HG03103 (cell line): ENCODE measurements around the gene TSPAN9.

Experiments used
- ATAC-seq: cut with Tn5 transposase; IDR thresholded peaks from one replicate; pipeline ENCODE4 v1.9.1; 2021; ENCODE audit warnings: low read depth; ENCODE audit not compliant: unreplicated experiment

Gene TSPAN9

DNA sequence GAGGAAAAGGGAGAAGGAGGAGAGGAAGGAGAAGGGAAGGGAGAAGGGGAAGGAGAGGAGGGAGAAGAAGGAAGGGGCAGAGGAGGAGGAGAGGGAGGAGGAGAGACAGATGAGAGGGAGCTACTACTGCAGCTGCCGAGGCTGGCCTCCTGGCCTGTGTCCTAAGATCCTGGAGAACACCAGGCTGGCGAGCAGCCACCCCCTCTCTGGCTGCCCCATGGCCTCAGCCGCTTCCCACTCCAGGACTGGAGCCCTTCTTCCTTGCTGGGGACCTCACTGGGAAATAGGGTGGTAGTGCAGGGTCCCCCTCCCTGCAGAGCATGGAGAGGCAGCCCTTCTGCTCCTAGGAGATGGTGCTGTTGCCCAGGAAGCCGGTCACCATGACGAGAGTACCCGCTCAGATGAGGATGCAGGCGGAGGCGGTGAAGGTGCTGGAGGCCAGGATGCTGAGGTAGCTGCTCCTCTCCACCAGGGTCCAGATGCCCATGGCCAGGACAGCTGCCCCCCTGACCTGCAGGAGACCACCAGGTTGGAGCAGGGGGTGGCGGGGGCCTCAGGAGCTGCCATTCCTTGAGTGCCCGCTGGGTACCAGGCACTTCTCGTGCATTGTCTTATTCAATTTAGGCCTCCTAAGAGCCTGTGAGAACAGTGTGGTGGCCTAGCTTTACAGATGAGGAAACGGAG lies 246.0 kb downstream of the TSPAN9 start:
- ATAC-seq: no peak

GRCh38 chr12:3325736-3326135 lies 248.6 kb downstream of the TSPAN9 start:
- ATAC-seq: no peak

DNA sequence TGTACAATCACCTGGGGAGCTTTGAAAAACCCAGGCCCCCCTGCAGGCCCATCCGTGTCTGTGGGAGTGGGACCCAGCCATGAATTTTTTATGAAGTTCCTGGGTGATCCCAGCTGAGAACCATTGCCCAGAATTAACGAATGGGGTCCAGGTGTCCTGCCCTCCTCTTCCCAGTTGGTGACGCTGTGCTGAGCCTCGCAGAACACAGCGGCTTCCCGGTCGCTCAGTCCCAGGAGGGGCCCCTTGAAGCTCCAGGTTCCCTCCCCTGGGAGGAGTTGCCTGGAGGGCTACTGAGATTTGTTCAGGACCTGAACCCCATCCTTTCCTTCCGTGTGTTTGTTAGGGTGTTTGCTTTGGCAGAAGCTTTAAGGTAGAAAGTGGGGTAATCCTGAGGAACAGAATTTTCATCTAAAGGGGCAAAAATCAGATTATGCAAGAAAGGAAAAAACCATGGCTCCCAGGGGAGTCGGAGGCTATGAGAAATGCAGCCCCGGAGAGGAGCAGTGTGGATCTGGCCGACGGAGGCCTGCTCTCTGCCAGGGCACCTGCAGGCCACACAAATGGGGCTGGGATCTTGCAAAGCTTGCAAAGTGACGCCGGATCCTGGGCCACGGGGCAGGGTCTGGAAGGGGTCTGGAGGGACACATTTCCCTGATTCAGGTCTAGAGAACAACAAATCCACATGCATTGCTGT lies 249.1 kb downstream of the TSPAN9 start:
- no peak for ATAC-seq

GRCh38 chr12:3326850-3327780 lies 249.9 kb downstream of the TSPAN9 start:
- ATAC-seq: no peak

GRCh38 chr12:3328081-3328480 lies 250.9 kb downstream of the TSPAN9 start:
- ATAC-seq: no peak

DNA sequence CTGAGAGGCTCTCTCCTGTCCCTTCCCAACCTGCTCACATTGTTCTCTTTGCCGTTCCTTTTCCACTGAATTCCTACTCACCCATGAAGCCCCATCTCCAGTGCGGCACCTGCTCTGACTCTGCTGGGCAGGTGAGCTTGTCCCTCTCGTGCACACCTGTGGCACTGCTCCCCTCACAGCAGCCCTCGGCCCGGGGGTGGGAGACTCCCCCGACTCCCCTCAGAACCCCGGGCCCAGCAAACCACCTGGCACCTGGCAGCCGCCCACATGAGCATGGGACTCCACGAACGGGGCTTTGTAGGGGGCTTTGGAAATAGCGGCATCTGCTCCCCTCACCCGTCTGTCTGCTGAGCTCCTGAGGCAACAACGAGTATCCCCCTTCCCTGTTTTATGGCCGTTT lies 251.4 kb downstream of the TSPAN9 start:
- ATAC-seq: no peak

DNA sequence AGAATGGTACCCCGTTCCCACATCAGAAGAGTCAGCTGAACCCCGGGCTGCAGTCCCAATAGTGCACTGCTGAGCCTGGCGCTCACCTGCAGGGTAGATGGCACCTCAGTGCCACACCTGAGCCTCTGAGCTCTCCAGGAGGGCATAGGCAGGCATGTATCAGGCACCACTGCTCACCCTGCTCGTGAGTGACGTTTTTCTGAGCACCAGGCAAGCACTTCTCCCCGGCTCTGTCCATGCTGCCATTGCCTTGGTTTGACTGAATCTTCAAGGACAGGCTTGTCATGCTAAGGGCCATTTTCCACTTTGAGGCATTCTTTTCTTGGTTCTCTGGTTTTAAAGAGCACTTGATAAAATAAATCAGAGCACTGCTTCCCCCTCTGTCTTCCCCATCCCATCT lies 252.2 kb downstream of the TSPAN9 start:
- ATAC-seq: no peak

- ATAC-seq: no peak
These were observed 253.9 kb downstream of the TSPAN9 start for GRCh38 chr12:3330976-3331510.

- no peak for ATAC-seq
These were observed 255.0 kb downstream of the TSPAN9 start for GRCh38 chr12:3332188-3332587.

- no peak for ATAC-seq
These were observed 256.4 kb downstream of the TSPAN9 start for GRCh38 chr12:3333583-3333982.

GRCh38 chr12:3333991-3334391 lies 256.8 kb downstream of the TSPAN9 start:
- no peak for ATAC-seq

- ATAC-seq: no peak
These were observed 257.9 kb downstream of the TSPAN9 start for GRCh38 chr12:3335078-3335487.
